NCI-H1092 treated with DMSO at 0.1 percent for 48 hours (cell line): Measurements from ENCODE around the gene TKT.

Source experiments
- DNase-seq: peaks from one replicate; lab custom pipeline; 2025; lab: John Stamatoyannopoulos, UW

TKT gene

DNA sequence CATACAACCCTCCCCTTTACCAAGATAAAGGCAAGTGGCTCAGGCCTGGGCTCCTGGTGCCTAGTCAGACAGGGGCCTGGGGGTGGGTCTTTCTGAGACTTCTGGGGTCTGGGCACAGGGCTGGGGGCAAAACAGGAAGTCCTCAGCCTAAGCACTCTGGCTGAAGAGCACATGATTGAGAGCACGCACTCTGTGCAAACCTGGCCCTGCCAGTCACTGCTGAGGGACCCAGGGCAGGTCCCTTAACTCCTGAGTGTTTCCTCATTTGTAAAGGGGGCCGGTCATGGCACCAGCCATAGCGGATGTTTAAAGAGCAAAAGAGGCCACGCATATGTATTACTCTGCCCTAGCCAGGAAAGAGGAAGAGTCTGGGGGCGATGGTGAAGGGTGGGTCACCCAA lies 16.0 kb downstream of the TKT start:
- DNase-seq: no peak

DNA sequence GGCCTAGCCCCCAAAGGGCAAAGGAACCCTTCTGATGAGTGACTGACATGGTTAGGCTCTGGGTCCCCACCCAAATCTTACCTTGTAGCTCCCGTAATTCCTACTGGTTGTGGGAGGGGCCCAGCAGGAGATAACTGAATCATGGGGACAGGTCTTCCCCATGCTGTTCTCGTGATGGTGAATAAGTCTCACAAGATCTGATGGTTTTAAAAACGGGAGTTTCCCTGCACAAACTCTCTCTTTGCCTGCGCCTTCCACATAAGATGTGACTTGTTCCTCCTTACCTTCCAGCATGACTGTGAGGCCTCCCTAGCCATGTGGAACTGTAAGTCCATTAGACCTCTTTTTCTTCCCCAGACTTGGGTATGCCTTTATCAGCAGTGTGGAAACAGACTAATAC lies 16.9 kb downstream of the TKT start:
- DNase-seq: no peak

DNA sequence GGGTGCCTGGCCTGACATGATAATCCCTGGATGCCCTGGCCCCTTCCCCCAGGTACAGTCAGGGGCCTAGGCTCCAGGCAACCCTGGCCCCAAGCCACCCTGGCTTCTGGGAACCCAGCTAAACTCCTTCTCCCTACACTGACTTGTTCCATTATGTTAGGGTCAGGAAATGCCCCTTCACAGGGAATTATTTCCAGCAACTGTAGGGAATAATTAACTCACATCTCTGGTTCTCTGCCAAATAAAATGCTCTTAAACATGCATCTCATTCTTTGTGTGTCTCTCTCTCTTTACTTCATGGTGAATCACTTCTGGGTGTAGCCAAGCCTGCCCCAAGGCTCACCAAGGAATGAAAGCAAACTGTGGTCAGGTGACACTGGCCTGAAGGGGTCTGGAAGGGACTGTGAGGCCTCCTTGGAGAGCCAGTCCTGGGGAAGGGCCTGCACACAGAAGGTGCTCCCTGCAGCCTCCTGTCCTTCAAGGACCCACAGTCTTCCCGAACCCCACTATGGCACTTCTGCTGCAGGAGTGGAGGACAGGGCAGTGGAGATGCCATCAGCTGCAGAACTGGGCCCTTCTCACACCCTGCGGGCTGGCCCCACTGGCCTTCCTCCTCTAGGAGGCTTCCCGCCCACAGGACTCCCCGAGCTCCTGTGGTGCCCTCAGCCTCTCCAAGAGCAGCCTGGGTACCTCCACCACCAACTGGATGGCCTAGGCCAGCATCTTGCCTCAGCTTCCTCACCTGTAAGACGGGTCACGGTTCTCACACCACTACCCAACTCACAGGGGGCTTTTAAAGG lies 17.6 kb downstream of the TKT start:
- no peak for DNase-seq

DNA sequence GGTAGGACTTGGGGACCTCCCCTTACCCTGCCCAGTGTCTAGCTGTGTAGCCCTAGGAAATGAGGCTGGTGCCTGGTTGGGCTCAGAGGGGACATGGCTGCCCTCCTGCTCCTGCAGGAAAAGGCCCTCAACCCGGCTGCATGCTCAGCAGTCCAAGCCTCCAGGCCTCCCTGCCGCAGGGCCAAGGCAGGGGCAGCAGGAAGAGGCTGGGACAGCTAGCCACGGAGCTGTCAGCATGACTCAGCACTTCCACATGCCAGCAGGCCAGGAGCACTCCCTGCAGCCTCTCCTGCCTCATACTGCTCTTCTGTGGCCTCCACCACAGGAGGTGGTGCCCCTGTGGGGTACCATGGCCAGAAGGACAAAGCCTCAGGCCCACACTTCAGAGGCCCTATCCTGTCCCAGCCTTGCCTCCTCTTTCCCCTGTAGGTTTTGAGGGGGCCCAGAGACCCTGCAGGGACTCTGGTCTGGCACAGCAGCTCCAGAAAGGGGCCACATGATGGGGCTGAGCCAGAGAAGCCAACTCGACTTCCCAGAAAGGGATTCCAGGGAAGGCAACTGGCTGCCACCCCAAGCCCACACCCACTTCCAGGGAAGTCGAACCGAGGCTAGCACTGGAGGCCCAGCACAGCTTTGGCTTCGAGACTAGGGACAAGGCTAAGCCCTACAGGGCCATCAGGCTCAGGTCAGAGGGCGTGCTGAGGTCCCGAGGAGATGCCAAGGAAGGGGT lies 19.5 kb downstream of the TKT start:
- no peak for DNase-seq

DNA sequence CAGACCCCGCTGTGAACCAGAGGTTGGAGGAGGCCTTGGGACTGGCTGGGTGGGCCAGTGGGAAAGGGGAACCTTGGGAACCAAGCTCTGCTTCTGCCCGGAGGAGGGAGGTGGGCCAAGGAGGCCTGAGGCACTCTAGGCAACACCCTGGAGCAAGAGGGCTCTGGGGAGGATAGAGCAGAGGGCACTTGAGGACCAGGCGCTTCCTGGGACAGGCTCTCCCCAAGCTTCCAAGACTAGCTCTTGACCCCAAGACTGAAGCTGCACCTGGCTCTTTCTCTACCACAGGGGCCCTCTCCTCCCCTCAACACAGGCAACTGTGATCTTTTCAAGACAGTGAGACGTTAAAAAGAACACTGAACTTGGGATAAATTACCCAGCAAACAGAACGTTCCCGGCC lies 20.3 kb downstream of the TKT start:
- no peak for DNase-seq

DNA sequence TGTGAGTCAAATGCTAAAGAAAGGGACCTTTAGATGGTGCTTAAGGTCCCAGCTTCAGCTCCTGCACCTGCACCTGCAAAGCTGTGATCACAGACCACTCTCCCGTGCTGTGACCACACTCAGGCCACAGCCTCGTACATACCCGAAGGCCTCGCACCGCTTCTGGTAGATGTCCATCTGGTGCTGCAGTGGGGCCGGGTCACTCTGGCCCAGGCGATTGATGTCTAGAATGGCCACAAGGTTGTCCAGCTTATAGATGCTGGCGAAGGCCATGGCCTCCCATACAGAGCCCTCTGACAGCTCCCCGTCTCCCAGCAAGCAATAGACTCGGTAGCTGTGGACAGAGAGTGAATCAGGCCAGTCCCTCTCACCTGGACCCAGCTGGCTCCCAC lies 21.0 kb downstream of the TKT start:
- DNase-seq: no peak

DNA sequence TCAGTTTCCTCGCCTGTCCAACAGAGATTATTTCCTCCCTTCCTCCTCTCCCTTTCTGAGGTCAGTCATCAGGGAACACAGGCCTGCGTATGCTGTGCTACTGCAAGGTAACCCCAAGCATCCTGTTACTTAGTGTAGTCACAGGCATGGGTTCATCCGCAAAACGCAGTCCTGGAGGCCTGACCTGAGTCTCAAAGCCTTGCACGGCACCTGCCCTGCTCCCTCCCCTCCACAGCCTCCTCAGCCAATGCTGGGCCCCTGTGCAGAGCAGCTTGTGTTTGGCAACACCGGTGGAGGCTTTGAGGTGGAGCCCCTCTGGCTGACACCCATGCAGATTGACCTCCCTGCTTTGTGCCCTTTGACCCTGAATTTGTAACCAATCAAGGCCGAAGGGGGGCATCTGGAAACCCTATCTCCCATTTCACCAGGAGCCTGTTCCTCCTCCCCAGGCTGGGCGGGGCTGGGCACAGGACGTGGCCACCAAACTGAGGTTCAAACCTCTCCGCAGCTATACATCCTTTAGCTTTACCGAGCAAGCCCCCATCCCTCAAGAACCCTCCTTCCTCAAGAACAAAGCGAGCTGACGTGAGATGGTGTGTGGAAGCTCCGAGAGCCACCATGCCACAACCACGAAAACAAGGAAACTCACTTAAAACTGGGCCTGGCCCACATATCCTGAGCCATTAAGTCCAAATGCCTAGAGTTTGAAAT lies 21.5 kb downstream of the TKT start:
- DNase-seq: no peak

DNA sequence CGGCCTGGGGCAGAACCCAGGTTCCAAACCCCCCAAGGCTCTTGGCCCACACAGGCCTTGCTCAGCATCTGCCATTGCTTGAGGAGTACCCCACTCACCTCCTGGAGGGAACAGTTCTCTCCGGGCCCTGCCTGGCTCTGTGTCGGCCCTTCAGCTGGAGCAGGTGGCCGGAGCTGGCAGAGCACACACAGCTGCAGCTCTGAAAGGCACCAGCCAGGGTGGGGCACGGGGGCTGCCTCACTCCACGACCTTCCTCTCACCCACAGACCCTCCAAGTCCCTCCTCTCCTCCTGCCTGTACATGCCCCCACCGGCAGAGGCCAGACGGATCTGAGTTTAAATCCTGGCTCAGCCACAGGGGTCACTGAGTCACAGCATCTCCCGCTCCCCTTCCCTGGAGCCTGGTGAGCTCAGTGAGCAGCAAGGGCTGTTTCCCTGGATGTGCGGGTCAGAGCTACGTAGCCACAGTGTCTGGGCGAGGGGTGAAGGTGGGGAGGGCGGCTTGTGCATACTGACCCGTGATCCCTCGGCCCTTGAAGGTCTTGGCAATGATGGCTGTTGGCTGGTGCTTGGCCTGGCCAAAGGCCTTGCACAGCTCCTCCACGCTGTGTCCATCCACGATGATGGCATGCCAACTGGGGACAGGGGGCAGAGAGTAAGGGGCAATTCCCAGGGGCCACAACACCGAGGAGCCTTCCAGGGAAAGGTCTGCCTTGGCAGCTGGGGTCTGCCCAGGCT lies 23.0 kb downstream of the TKT start:
- DNase-seq: no peak

DNA sequence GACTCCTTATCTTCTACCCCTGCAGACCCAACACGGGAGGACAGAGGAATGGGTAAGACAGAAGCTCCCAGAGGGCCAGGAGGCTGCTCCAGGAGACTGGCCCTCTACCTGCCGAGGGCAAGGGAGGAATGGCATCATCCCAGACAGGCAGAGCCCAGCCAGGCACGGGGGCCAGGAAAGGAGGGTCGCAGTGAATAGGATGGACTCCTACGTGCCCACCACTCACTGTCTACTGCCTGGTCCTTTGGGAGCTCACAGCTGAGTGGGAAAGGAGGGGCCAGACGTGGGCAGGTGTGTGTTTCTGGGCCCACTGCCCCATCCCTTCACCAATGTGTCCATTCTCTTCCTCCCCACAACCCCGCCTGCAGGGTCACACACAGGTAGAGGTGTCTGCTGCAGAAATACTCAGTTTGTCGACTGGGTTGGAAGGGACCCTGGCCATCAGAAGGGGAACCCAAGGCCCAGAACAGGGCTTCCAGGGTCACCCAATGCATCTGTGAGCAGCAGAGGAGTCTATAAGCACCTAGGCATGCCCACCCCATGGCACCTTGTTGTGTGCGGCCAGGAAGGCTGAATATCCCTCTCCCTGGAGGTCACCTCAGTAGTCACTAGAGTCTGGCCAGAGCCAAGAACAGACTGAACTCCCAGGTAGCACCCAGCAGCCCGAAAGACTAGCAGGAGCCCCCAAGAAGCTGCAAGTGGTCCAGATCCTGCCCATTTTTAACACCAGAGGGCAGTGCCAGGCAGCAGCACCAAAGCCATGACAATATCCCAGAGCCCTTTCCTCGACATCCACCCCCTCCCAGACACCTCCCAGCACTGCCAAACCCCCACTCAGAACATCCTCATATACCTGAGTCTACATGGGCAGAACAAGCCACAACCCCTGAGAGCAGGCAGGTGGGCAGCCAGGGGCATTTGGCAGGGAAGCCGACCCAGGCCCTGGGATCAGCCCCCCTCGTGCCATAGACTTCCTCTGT lies 24.0 kb downstream of the TKT start:
- DNase-seq: no peak

DNA sequence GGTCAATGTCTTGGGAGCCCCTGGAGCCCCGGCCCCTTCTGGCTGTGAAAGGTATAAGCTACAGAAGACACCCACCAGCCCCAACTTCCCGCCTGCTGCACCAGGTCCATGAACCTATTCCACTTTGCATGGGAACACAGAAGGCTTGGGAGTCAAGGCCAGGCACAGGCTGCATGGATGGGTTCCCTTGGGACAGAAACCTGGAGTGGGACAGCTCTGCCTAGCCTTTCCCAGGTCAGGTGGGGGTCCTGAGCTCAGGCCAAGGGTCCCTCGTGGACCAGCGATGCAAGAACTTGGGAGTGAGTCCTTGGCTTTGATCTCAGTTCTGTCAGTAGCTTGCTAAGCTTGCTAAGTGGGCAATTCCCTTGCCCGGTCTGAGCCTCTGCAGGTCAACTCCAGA lies 25.0 kb downstream of the TKT start:
- no peak for DNase-seq

DNA sequence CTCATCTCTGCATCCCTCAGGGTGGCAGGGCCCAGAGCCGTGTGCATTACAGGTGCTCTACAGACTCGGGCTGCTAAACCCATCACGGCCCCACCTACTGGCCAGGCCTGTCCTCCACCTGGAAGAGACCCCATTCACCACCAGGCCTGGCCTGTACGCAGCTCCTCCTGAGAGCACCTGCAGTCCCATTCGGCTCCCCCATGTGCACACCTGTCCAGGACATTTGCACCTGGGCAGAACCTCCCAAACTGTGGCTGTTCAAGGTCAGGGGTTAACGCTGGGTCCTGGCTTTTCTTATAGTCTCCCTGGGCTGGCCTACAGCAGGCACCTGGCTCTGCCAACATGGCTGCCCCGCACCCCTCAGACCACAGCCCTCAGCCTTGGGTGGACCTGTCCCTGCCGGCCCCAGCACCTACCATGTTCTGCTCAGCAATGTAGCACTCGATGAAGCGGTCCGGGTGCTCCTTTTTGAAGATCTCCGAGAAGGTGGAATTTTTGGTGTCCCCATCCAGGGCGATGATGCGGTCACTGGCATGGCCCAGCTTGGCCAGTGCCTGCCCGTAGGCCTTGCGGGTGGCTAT lies 25.7 kb downstream of the TKT start:
- DNase-seq: no peak

DNA sequence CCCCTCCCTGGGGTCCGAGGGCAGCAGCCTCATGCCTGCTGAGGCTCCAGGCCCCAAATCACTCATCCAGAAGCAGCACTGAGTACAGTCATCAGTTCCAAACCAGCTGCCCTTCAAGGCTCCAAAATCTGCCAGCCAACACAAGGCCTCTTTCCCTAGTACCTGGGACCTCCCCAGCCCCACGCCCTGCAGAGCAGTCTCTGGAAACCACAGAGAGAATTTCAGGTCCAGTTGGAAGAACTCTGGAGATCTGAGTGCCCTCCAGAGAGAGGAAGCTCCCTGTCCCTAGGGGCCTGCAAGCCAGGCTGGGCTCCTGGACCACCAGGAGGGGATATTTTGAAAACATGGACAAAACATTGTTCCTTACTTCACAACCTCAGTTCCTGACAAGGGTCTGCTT lies 26.2 kb downstream of the TKT start:
- DNase-seq: no peak

DNA sequence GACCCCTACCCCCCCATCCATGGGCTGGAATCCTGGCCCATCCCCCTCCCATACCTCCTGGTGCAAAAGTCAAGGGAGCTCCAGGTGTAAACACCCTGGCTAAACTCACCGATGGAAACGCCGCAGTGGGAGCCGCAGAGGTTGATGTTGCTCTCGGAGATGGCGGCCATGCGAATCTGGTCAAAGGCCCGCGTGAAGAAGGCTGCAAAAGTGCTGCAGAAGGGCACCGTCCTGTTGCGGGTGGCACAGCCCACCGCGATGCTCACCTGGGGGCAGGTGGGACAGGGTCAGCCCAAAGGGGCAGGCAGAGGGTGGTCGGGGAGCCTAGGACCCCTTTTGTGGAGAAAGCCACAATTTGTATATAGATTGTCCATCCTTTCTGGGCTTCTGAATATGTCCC lies 26.7 kb downstream of the TKT start:
- no peak for DNase-seq

DNA sequence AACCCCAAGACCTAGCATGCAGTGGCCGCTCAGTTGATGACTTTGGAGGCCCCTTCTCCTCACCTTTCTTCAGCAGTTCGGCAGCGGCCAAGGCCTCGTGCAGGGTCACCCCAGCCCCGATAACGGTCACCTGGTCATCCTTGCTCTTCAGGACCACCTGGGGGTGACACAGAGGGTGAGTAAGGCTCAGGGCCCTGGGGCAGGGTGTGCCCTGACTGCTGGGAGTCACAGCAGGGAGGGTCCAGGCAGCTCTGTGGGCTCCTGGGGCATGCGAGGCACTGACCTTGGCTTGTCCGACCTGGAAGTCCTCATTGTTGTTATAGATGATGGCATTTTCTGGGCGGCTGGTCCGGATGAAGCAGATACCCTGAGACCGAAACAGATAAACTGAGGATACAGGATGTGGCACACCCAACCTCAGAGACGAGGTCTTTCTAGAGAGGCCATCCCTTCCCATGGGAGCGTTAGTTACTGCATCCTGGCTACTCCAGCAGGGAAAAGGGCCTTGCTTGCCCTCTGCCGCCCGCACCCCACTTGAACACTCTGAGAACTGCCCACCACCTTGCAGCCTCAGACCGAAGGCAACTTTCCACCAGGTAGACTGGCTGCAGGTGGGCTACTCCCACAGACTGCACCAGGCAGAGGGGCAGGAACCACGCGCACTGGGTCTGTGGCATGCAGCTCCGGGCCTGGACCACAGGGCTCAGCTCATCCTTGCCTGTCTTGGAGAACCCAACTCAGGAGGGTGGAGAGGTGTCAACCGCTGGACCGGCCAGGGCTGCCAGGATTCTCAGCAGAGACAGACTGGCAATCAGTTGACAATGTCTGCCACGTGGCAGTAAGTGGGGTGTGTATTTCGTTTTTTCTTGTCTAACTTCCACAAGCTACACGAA lies 27.6 kb downstream of the TKT start:
- no peak for DNase-seq

DNA sequence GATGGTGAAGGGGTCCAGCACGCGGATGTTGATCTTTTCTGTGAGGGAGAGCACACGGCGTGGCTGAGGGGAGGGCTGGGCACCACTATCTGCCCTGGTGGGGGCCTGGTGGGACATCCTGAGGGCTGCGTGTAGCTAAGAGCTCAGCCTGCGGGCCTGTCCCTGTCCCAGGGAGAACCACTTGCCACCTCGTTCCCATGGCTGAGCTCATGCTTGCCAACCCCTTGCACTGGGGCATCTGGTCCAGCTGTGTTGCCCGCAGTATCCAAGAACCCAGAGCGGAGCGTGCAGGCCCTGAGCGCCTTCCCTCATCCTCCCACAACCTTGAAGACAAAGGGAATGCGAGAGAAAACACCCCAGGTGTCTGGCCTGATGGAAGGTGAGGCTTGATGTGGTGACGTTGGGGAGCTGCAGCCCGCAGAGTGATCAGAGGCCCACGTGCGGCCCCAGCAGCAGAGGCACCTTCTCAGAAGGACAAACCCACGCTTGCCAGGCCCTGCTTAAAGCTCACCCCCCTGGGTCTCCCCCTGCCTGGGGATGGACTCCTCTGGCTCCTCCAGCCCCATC lies 28.9 kb downstream of the TKT start:
- no peak for DNase-seq

DNA sequence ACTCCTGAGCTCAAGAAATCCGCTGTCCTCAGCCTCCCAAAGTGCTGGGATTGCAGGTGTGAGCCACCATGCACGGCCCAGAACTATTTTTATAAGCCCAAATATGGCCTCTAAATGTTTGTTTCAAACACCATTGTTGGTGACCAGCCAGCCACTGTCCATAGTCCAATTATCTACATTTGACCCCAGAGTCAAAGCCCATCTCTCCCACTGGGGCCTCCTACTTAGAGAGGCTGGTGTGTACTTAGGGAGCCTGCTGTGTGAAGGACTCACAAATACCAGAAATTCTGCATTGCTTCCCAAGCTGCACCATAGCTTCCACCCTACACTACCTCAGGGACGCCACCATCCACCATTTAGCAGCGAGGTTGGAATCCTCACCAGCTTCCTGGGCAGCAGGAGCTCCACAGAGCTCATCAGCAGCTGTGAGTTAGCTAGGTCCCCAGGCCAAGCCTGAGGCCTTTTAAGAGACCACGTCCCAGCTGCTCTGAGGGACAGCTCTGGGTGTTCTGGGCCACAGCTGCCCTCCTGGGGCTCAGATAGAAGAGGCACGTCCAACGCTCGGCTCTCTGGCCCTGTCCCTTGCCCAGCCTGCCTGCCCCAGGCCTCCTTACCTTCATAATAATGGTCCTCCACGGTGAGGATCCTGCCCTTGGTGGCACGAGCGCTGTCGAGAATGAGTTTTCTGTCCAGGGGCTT lies 29.5 kb downstream of the TKT start:
- DNase-seq: no peak

DNA sequence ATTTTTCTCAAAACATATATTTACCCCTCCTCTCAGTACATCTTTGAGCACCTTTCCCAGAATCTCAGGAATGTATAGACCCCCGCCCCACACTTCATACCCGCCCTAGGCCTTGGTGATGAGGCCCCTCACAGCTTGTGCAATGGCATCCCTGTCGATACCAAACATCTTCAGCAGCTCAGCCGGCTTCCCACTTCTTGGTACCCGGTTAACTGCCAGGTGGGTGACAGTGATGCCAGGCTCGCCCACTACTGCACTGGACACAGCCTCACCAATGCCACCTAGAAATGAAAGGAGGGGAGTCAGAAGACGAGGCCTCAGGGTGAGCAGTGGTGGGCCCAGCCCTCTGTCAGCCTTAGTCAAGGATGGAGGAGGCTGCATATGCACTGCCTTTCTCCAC lies 30.2 kb downstream of the TKT start:
- DNase-seq: no peak

DNA sequence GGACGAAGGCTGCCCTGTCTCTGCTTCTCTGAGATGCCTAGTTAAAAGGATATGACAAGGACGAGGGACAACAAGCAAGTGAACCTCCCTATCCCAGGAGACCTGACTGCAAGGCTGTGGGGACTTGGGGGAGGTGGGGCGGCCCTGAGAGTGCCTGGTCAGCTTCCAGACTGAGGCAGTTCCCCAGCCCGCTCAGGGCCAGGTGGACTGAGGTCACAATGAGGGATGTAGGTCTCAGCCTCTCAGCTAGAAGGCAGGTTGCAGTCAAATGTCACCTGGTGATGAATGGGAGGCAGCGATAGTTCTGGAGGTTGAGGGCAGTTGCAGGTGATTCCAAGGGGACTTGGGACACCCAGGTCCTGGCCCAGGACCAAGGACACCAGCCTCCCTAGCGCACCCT lies 30.6 kb downstream of the TKT start:
- DNase-seq: no peak

DNA sequence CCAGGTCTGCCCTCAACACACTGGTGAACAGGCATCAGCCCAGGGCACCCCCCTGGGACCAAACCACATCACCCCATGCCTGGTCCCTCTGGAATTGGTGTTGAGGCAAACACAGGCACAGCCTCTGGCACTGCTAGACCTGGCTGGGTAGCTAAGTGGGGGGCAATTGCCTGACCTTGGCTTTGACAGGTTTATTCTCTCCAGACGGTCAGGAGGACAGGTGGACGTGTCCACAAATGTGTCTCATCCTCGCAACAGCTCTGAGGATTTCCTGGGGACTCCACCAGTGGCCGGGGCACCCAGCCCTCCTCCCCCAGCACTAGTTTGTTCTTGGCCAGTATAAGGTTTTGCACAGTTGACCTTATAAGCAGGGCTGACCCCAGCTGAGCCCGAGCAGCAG lies 31.3 kb downstream of the TKT start:
- DNase-seq: no peak
